HFFc6 (cell line): ENCODE results near the gene TGFB2. TPM values are rescaled to one million over a fixed set of nuclear protein-coding genes. Genes with fewer than 3 reads are reported as not detected.

Experiments
- DNase-seq: peaks from one replicate; pipeline ENCODE4 v3.0.0-alpha.2; 2018
- H3K27ac Mint-ChIP-seq: 2 replicates; pipeline ENCODE4 v1.8.0; 2020; ENCODE audit warnings: mild to moderate bottlenecking, mixed read lengths
- H3K27me3 Mint-ChIP-seq: 2 replicates; pipeline ENCODE4 v1.8.0; 2021; ENCODE audit warnings: mild to moderate bottlenecking, moderate library complexity, mixed read lengths; ENCODE audit not compliant: insufficient read depth
- H3K36me3 Mint-ChIP-seq: 2 replicates; pipeline ENCODE4 v1.8.0; 2021; ENCODE audit warnings: low read depth, mixed read lengths
- H3K4me1 Mint-ChIP-seq: 2 replicates; pipeline ENCODE4 v1.8.0; 2020; ENCODE audit warnings: low read depth, mixed read lengths
- H3K4me3 Mint-ChIP-seq: 2 replicates; pipeline ENCODE4 v1.8.0; 2020; ENCODE audit warnings: mild to moderate bottlenecking, moderate library complexity, mixed read lengths
- H3K9me3 Mint-ChIP-seq: 2 replicates; pipeline ENCODE4 v1.8.0; 2020; ENCODE audit warnings: mild to moderate bottlenecking, mixed read lengths
- total RNA-seq, 6 experiments: library from RNA; stranded (reverse); fragmentation: NEBNext Ultra II Directional; extraction: Animal tissue kit (Norgen Biotek cat#: 25700); gene quantifications; 2 replicates in 1 of 6; 3 replicates in 5 of 6; pipeline ENCODE4 v1.2.3, GENCODE V29; 2021
- TF ChIP-seq, protein P1 (sequence below): fragments of 200-600 bp; sonication (generic); IDR thresholded peaks from 2 replicates; pipeline ENCODE4 v1.5.0; 2021; ENCODE audit warnings: antibody characterized with exemption, mild to moderate bottlenecking

TGFB2 gene
- total RNA-seq, 6 experiments from 2014 or later, result 2.0 to 11.8 (median 2.5) TPM

DNA sequence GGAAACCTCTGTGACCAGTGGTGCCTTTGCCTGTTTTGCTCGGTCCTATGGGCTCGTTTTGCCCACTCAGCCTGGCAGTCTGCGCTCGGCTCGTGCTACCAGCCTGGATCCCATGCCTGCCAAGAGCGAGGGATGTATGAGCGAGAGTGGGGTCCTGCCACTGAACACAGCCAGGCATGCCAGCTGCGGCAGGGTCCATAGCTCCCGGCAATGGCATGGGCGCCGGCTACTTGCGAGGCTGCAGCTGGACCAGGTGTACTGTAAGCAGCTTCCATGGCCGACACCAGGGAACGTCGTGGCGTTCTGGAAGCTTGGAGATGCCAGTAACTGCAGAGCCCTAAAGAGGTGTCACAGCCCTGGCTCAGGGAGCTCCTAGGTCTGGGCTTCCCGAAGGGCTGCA, 22.4 kb upstream of the TGFB2 start:
- H3K4me3 Mint-ChIP-seq, result no peak overlapping the region
- TF ChIP-seq, protein P1, sequence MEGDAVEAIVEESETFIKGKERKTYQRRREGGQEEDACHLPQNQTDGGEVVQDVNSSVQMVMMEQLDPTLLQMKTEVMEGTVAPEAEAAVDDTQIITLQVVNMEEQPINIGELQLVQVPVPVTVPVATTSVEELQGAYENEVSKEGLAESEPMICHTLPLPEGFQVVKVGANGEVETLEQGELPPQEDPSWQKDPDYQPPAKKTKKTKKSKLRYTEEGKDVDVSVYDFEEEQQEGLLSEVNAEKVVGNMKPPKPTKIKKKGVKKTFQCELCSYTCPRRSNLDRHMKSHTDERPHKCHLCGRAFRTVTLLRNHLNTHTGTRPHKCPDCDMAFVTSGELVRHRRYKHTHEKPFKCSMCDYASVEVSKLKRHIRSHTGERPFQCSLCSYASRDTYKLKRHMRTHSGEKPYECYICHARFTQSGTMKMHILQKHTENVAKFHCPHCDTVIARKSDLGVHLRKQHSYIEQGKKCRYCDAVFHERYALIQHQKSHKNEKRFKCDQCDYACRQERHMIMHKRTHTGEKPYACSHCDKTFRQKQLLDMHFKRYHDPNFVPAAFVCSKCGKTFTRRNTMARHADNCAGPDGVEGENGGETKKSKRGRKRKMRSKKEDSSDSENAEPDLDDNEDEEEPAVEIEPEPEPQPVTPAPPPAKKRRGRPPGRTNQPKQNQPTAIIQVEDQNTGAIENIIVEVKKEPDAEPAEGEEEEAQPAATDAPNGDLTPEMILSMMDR, result no peak
- H3K4me1 Mint-ChIP-seq, result no peaks in the 10 kb centered on the region
- no peaks in the 10 kb centered on the region for H3K9me3 Mint-ChIP-seq
- H3K27me3 Mint-ChIP-seq, result no peaks in the 10 kb centered on the region
- DNase-seq, result no peak
- H3K36me3 Mint-ChIP-seq, result peaks cover 7% of the 10 kb centered on the region; the same call in 1 of the 2 replicates
- no peak overlapping the region for H3K27ac Mint-ChIP-seq

DNA sequence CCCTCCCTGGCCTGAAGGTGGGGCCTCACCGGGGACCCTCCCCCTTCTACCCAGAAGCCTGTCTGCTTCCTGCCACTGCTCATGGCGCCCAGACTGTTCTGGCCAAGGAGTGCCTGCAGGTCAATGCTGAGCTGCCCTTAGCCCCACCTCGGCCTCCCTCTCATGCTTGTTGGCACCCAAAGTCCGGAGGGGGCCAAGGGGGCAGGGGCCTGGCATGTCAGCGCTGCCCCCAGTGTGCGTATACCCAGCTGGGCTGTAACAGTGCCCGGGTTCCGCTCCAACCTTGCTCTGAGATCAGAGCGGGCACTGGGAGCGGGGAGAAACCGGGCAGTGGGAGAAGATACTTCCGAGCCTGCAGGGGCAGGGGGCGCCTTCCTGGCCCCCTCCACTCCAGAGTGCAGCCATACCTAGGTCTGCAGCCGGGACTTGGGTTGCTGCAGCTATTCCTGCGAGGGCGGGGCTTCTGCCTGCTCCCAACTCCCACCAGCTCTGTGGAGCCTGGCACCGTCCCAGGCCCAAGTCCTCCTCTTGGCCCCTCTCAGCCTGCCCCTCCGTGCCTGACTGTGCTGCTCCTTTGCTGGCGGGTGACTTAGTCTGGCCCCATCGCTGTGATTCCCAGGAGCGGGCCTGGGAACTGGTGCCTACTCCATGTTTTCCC, 21.4 kb upstream of the TGFB2 start:
- Mint-ChIP-seq H3K27me3 (no peaks in the 10 kb centered on the region), H3K4me3 (no peak overlapping the region), H3K36me3 (peaks cover 7% of the 10 kb centered on the region; the same call in 1 of the 2 replicates), H3K9me3 (no peaks in the 10 kb centered on the region), H3K27ac (no peak overlapping the region), H3K4me1 (no peaks in the 10 kb centered on the region)
- DNase-seq, result no peak
- TF ChIP-seq, protein P1, result no peak

DNA sequence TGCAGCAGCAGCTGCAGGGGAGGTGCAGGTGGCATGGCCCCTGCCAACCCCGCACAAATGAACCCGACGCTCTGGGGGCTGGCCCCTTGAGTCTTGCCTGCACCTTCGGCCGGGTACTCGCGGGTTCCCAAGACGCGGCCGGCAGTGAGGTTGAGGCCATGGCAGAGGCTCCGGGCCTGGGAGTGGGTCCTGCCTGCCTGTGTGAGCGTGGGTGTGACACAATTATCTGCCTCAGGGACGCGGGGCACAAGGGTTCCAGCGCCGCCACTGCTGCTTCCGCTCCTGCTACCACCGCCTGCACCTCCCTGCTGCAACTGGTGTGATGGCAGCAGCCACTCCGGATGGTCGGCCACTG, 20.9 kb upstream of the TGFB2 start:
- Mint-ChIP-seq H3K27ac (no peak overlapping the region), H3K4me1 (no peaks in the 10 kb centered on the region), H3K4me3 (no peak overlapping the region), H3K9me3 (no peaks in the 10 kb centered on the region), H3K36me3 (peaks cover 7% of the 10 kb centered on the region; the same call in 1 of the 2 replicates), H3K27me3 (no peaks in the 10 kb centered on the region)
- no peak for DNase-seq
- TF ChIP-seq, protein P1, result no peak

DNA sequence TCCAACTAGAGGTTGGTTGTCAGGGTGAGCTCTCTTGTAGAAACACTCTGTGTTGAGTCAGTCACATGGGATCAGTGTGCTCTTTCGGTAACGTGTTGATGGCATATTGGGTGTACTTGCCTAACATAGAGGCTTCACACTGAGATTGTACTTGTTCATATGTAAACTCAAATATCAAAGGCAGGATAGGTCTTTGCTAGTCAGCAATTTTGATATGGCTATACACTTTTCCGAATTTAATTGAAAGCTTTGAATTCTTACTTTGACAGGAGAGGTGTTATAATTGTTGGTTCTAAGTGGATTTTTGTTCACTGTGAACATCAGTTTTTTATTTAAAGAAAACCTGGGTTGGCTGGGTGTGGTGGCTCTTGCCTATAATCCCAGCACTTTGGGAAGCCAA, 16.4 kb upstream of the TGFB2 start:
- Mint-ChIP-seq H3K9me3 (no peaks in the 10 kb centered on the region), H3K36me3 (no peaks in the 10 kb centered on the region)

DNA sequence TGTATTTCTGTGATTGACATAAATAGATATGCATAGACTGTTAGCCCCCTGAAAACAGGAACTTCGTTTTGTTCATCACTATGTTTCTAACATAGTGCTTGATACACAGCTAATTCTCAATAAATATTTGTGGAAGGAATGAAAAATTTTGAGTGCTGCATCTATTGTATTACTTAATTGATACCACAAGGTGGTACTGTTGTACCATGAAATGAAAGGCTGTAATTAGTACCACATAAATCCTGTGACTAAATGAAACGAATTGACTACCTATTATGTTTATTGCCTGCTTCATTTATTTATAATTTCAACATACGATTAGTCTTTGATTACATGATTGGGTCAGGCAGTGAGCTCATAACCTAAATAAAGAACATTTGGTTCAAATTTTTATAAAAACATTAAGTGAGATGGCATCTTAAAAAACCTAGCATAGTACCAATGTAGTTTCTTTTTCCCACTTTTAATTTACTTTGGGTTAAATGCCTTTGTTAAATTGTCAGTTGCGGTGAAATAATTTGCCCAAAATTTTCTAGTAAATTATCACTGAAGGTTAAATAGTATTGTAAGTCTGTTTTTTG, 15.0 kb upstream of the TGFB2 start:
- TF ChIP-seq, protein P1, result peak; percentile 90
- H3K9me3 Mint-ChIP-seq, result no peaks in the 10 kb centered on the region
- peaks cover 1% of the 10 kb centered on the region; the same call in 1 of the 2 replicates for H3K27me3 Mint-ChIP-seq
- H3K27ac Mint-ChIP-seq, result no peak overlapping the region
- no peaks in the 10 kb centered on the region for H3K36me3 Mint-ChIP-seq
- DNase-seq, result peak; percentile 40
- H3K4me1 Mint-ChIP-seq, result peaks cover 12% of the 10 kb centered on the region
- H3K4me3 Mint-ChIP-seq, result no peak overlapping the region

More for the DNA sequence above, 16.4 kb upstream of the TGFB2 start:
- no peak for DNase-seq
- Mint-ChIP-seq H3K27ac (no peak overlapping the region), H3K4me1 (peaks cover 12% of the 10 kb centered on the region), H3K27me3 (peaks cover 1% of the 10 kb centered on the region; the same call in 1 of the 2 replicates), H3K4me3 (no peak overlapping the region)
- TF ChIP-seq, protein P1, result no peak
